GM18858 (cell line): ENCODE measurements around the gene SLC43A3.
A peak's percentile ranks its signal among the peaks of the same experiment; 100 is the strongest.

Experiments used
- ATAC-seq: cut with Tn5 transposase; IDR thresholded peaks from one replicate; pipeline ENCODE4 v1.9.1; 2021; ENCODE audit not compliant: unreplicated experiment

Gene SLC43A3

DNA sequence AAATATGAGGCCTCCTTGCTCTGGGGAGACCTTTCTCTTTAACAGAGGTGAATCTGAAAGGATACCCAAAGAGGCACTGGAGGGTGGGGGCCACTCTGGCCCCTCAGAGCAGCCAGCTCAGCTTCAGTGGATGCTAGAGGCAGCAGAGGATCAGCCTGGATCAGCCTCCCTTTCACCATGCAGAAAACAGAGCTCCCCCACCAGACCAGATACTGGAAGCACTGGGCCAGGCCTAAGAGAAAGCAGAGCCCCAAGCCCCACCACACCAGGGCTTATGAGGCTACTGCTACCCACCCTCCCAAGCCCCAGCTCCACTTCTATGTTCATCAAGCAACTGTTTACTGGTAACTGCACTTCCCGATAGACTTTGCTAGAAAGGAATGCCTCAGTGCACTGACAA is 4.0 kb upstream of the SLC43A3 start:
- ATAC-seq: no peak

DNA sequence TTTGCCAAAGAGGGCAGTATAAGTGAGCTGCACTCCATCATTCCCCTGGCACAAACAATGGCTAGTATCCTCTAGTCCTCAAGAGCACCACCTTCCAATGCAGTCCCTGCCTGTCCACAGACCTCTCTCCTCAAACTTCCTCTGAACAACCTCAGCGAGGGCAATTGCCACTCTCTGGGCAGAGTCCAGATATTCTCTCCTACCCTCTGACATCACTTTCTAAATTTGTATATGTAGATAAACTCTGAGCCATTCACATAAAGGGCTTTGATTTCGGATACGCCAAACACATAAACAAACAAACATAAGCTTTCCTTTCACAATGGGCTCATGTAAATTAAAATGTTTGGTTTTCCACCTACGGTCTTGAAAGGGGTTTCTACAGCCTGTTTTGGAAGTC is 3.0 kb upstream of the SLC43A3 start:
- no peak for ATAC-seq

DNA sequence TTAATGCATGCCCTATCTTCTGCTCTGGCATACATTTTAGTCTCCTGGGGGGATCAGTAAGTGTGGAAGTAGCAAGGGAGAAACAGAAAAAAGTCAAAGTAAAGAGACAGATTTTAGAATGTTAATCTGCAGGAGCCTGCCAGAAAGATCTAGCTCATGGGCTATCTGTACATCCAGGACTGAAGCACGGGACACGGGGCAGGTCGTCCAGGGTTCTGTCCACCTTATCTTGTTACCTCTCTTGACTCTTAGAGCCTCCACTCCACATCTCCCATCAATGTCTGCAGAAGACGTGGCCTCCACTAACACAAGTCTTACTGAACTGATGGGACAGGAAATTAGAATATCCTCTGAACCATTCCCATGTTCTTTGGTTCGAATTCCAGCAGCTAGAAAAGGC is 1.7 kb upstream of the SLC43A3 start:
- ATAC-seq: no peak

DNA sequence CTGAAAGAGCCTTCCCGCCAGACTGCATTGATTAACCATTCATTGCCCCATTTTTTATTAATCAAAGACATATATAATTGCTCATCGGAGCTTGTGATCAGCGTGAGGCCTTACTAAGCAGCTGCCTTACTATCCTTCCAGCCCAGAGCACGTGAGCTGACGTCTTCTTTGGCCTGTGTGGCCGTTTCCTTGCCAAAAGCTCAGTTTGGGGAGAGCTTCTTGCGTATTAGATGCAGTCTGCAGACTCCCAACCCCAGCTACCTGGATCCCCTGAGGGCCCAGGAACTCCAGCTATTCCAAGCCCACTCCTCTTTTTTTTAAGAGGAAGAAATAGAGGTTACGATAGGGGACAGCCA is 784 bp upstream of the SLC43A3 start:
- no peak for ATAC-seq

DNA sequence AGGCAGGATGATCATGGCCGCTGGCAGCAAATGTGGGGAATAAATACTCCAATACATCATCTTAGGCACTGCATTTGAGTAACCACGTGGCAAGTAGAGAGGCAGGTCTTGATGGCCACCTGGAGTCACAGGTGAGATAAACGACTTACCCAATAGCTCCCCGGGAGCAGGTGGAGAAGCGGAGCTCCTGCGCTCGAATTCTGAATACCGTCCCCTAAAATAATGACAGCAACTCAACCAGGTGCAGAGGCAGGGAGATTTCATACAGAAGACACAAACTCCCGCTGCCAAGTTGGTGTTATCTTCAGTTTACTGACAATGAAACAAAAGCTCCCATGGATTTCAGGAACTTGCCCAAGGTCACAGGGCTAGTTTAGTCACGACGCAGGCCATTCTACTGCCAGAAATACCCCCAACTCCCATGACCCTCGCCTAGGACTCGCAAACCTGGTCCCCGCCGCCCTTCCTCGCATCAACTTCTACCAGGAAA is 437 bp downstream of the SLC43A3 start:
- ATAC-seq: no peak

DNA sequence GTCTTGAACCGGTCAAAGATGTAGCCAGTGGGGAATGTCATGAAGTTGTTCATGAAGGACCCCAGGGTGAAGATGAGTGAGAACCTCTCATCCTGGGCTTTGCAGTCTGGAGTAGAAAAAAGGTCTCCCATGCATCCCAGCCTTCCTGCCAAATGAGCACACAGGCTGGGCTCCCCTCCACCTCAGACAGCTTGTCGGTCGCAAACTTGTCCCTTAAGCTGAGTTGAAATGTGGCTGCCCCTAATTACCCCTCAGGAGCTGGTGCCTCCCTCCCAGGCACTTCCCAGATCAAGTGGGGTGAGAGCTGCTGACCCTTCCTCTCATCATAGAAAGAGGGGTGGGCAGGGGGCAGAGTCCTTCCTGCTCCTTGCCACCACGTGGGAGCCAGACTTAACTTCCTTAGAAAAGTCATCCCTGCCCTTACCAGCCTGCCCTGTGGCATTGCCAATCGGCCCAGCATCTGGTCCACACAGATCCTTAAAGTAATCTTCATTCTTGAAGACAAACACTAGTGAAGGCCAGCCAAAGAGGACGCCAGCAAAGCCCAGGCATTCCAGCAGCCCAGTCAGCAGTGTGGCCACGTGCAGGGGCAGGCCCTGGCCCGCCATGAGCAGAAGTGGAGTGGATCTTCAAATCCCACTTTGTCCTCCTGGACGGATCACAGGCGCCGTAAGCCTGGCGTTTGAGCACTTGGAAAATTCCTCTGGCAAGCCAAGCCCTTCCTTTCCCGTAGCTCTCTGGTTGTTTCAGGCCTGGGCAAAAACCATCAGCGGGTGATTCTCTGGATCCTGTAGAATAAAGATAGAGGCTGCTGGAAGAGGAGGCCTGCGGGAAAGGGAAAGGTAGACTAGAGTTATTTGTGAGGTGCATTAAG is 1.1 kb downstream of the SLC43A3 start:
- ATAC-seq: no peak

DNA sequence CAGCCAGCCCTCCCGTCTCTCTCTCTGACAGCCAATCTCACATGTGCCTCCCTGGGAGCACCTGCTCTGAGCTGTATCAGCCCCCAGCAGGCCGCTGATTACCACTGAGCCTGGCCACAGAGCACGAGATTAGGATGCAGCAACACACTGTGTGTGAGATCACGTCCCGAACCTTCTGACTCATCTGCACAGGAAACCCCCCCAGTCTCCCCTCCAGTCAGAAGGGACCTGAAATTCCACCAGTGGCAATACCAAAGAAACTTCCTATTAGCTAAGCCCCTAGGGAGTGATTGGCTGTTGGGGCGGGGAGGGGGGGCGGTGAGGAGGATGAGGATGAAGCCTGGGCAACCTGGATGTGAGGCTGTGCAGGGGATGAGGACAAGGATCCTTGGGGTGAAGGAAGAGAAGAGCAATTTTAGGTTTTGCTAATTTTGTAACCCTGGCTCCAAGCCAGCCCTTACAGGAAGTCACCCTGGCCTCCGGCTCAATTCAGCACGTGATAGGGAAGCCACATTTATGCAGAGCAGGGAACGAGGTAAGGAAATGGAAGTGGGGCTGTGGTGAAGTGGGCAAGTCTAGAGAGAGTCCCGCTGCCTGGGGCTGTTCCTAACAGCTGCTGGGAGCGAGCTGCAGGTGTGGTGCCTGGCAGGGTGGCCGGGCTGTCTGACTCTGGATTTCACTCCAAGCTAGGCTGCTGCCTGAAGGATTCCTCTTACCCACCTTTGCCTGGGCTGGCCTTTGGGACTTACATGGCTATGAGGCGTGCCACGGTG is 1.9 kb downstream of the SLC43A3 start:
- ATAC-seq: peak; percentile 94

DNA sequence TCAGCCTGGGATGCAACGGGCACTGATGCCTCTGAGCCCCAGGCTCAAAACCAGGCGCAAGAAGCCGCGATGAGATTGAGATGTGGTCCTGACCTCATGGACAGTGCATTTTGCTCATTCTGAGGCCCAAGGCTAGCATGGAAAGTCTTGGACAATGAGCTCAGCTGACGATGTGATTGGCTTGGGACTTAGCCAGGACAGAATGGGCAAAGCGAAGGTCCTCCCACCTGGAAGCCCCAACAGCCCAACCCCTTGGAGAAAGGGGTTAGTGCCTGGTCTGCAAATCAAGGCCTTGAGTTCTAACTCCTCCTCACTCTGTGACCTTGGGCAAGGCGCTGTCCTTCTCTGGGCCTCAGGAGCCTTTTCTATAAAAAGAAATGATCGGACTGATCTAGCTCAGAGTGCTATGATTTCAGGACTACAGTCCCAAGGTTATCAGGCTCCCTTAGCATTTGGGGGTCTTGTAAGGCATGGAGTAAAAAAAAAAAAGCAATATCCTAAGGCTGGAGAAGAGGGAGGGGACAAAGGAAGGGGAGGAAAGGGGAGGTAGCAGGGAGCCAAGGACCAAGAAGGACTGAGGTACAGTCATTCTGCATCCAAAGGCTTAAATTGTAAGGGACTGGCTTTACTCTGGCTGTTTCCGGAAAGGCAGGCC is 2.7 kb downstream of the SLC43A3 start:
- no peak for ATAC-seq

DNA sequence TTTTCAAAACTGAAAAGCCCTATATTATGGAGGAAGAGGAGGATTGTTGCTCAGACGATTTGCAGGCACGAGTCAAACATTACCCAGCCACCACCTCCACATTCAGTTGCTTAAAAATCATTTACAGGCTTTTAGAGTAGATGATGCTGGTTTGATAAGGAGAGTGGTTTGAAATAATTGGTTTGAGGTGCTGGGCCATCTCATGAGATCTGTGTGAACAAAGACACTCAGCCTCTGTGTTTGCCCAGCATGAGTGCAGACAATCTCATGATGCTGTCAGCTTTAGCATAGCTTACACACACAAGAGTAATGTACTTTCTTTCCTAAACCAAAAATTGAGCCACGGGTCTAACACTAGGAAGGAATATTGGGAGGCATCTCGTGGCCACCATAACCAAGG is 4.3 kb downstream of the SLC43A3 start:
- no peak for ATAC-seq

DNA sequence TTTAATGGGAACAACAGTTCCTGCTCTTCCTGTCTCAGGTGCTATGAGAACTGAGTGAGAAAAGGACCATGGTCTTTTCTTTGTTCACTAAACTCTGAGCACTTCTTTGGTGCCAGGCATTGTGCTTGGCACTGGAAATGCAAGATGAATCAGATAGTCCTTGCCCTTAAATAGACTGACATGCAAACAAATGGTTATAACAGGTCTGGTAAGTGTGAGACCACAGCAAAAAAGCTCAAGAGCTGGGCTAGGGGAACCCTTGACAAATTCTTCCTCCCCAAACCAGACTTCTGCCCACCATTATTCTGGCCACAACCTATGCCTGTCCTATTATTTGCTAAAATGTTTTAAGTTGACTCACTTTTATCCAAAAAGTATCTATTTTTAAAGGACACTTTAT is 5.1 kb downstream of the SLC43A3 start:
- no peak for ATAC-seq

DNA sequence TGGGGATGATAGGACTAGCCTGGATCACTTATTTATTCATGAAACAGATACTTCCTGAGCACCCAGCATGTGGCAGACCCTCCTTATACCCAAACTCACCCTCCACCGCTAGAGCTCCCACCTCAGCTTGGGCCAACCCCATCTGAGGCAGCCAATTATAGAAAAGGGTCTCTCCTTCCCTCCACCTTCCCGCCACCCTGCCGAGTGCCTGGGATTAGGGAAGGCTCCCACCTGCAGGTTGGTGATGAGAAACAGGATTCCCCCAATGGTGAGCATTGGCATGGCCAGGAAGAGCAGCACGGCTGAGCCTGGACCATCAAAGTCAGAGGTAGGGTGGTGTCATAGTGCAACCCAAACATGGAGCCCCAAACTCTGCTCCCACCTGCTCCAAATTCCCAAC is 5.9 kb downstream of the SLC43A3 start:
- ATAC-seq: no peak

DNA sequence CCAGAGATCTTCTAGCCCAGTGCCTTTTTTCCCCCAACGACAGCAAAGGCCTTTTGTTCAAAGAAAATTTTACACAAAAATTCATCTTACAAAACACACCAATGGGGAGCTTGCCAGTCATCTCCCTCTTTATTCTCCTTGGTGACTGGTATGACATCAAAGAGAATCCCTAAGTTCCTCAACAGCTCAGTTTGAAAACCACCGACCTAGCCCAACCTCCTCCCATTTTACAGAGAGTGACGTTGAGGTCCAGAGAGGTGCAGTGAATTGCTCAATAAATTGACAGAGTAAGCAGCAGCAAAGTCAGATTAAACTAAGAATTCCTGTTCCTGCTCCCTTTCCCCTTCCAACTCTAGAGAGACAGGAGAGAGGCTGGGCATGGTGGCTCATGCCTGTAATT is 7.8 kb downstream of the SLC43A3 start:
- no peak for ATAC-seq

DNA sequence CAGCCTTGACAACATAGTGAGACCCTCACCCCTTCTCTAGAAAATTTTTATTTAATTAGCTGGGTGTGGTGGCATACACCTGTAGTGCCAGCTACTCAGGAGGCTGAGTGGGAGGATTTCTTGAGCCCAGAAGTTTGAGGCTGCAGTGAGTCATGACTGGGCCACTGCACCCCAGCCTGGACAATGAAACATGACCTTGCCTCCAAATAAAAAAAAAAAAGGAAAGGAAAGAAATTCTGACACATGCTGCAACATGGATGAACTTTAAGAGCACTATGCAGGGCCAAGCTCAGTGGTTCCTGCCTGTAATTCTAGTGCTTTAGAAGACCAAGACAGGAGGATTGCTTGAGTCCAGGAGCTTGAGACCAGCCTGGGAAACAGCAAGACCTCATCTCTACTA is 8.8 kb downstream of the SLC43A3 start:
- ATAC-seq: no peak

DNA sequence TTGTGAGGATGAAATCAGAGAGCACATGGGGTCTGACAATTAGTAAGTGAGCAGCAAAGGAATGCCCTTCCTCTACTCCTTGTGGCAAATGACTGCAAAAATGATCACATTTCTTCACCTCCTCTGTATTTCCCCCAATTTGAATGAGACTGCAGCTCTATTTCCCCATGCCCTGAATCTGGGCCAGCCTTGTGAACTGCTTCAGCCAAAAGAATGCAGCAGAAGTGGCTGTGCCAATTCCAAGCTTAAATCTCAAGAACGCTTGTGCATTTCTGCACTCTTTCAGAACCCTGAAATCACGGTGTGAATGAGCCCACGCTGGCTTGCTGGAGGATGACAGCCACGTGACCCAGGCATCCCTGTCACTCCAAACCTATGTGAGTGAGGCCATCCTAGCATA is 9.9 kb downstream of the SLC43A3 start:
- no peak for ATAC-seq

DNA sequence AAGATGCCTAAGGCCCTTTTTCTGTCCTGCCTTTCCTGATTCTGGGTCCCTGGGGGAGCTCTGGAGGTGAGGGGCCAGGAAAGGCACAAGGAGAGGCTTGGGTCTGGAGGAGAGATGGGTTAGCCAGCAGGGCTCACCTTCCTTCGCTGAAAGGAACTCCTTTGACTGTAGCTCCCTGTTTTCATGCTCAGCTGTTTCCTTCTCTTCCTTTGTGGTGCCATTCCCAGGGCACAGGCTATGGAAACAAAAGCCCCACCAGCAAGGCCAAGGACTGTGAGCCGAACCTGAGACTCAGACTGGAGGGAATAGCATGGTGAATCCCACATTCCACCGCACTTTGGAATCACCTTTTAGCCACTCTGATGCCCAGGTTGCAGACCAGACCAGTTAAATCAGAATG is 10.5 kb downstream of the SLC43A3 start:
- no peak for ATAC-seq

DNA sequence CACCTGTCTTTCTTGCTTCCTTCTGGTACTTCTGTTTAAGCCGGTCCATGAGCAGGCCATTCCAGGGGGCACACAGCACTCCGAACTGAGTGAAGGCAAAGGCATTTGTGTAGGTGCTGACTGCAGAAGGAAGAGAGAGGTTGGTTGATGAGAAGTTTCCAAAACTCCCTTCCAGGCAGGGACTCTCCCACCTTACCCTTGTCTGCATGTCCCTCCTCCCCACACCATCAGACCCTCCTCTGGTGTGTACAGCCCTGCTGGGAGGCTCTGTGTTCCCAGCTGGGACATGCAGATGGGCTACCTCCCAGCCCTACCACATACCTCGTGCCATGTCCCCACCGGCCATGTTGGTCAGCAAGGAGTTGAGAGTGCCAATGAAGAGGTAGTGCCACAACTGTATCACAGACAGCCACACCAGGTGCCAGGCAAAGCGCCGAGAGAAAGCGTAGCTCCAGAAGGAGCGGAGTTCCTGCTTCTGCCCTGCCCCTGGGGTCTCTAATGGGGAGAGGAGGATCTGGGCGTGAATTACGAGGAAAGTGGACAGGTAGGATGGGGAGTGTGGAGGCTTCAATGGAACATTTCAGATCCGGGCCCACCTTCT is 12.2 kb downstream of the SLC43A3 start:
- no peak for ATAC-seq

DNA sequence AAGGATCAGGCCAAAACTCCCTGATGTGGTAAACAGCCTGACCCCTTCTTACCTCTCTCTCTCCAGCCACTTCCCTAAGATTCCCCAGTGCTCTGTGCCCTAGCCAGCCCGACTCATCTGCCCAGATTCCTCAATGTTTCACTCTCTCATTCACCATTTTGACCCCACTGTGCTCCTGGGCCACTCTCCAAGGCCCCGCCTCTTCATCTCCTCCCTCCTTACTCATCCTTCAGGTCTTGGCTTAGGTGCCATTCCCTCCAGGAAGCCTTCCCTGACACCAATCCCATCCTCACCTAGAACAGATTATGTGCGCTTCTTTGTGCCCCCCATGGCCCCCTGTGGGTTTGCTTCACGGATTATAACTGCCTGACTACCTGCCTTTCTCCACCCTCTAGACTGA is 13.2 kb downstream of the SLC43A3 start:
- no peak for ATAC-seq

DNA sequence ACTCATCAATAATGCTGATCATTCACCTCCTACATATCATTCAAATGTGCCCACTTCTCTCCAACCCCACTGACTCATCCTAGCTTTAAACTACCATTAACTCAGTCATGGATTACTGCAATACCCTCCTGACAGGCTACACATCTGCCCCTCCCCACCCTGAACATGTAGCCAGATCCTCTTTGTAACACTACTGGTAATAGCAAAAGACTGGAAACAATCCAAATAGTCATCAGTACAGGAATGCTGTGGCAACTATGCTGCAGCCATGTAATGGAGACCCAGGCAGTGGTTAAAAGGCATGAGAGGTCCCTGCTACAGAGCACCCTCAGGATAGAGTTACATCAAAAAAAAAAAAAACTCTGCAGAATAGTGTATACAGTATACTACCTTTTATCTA is 16.6 kb downstream of the SLC43A3 start:
- no peak for ATAC-seq

DNA sequence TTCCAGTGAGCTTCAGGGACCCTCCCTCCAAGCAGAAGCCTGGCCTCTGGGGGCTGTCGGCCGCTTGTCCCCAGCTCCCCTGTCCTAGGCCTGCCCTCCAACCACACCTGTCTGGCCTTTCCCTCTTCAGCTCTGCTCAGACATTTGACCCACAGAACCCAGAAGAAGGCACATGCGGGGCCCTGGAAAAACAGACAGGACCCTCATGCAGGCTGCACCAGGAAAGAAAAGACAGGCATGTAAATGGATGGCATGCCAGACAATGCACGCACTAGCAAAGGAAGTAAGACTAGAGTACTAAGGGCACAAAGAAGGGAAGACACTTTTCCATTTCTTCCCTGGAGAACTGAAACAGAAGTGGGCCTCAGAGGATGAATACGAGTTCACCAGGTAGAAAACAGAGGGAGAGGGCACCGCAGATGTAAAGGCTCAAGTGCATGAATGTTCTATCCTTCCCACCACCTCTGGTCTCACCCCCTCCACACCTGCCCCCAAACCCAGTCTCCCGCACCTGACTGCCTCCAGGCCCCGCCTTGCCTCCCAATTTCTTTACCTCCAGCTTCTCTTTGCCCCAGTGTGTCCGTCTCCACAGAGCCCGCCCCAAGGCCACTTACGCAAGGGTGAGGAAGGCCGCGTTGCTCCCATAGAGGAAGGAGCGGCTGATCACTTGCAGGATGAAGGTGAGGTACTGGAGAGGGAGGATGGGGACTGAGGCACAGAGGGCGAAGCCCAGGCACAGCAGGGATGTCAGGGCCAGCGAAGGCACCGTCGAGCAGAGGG is 17.4 kb downstream of the SLC43A3 start:
- no peak for ATAC-seq

DNA sequence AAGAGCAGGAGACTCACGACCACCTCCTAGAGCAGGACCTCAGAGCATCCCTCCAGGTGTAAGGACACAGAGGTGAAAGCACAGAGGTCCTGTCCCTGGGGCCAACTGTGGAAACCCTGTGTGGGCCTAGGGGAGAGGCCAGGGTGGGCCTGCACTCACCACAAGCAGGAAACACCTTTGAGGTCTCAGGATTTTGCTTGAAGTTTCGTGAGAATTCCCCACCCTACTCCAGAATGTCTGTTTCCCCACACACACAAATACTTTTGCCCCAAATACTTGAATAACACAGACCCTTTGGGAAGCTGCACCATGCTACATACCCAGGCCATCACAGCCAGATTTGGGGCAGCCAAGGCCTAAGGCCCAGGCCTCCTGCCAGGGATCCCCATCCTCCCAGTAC is 18.1 kb downstream of the SLC43A3 start:
- ATAC-seq: no peak
